Right ventricle myocardium inferior (tissue), 1 donor: Measurements from ENCODE around the gene MT1X. TPM values are rescaled to one million over a fixed set of nuclear protein-coding genes. Genes with fewer than 3 reads are reported as not detected.

Experiments used
- ATAC-seq: fragments of 200-7000 bp; cut with Tn5 transposase; one replicate; pipeline ENCODE4 v1.9.1; 2020; ENCODE audit warnings: mild to moderate bottlenecking, moderate library complexity
- DNase-seq: peaks from one replicate; pipeline ENCODE4 v3.0.0; 2021; ENCODE audit errors: missing footprints
- intact Hi-C: fragments of 100-400 bp; cut with DNase I; formaldehyde crosslinking; loops from one replicate; pipeline ENCODE4 v1.11.0; 2022
- total RNA-seq: library from RNA; stranded (reverse); fragmentation: NEBNext Ultra II Directional; extraction: Animal tissue kit (Norgen Biotek cat#: 25700); gene quantifications from one replicate; pipeline ENCODE4 v1.2.1, GENCODE V29; 2021
- donor health status: DM: no; HTN: yes; CAD: no; lungs with severe emphysema.

MT1X gene
- total RNA-seq, 1 donor from 2014 or later, result 108 TPM

- no peak for ATAC-seq
- DNase-seq, result no peak
- intact Hi-C loops, result no loop called here
Measured at GRCh38 chr16:56728980-56729734, 46.9 kb downstream of the MT1X start.

GRCh38 chr16:56729735-56730662, 47.7 kb downstream of the MT1X start, which contains the start of gene NUP93:
Gene NUP93 (plus strand): TSS chr16:56730129. CDS start chr16:56748248, 18,119 bp downstream.
- intact Hi-C loops, result no loop called here

GRCh38 chr16:56732366-56732765, 50.1 kb downstream of the MT1X start:
- intact Hi-C loops, result no loop called here
- no peak for DNase-seq

More at GRCh38 chr16:56729735-56730662, 47.7 kb downstream of the MT1X start, which contains the start of gene NUP93:
- peak; percentile 98 for DNase-seq
- ATAC-seq, result peak; percentile 98

GRCh38 chr16:56732832-56733231, 50.6 kb downstream of the MT1X start:
- intact Hi-C loops, result no loop called here
- ATAC-seq (no peak), DNase-seq (no peak)

More at GRCh38 chr16:56732366-56732765, 50.1 kb downstream of the MT1X start:
- ATAC-seq, result no peak

Other genes with a start within 250 kb of the MT1X start
- 61.9 TPM for gene NUDT21, start 231.1 kb upstream of the MT1X start, total RNA-seq
- 30.6 TPM for gene OGFOD1, start 230.9 kb upstream of the MT1X start, total RNA-seq
- gene BBS2, start 162.4 kb upstream of the MT1X start, total RNA-seq, result 37.7 TPM
- gene MT4, start 117.4 kb upstream of the MT1X start, total RNA-seq, result not detected
- gene MT3, start 92.9 kb upstream of the MT1X start, total RNA-seq, result 5.9 TPM
- 95.2 TPM for gene MT2A, start 73.9 kb upstream of the MT1X start, total RNA-seq
- 136 TPM for gene MT1E, start 56.7 kb upstream of the MT1X start, total RNA-seq
- 6.7 TPM for gene MT1M, start 49.8 kb upstream of the MT1X start, total RNA-seq
- gene MT1A, start 43.8 kb upstream of the MT1X start, total RNA-seq, result 2.9 TPM
- gene MT1B, start 30.6 kb upstream of the MT1X start, total RNA-seq, result not detected
- 2.2 TPM for gene MT1F, start 24.5 kb upstream of the MT1X start, total RNA-seq
- not detected for gene MT1G, start 14.4 kb upstream of the MT1X start, total RNA-seq
- gene MT1H, start 12.7 kb upstream of the MT1X start, total RNA-seq, result not detected
- gene NUP93, start 47.7 kb downstream of the MT1X start, total RNA-seq, result 25.7 TPM
- not detected for gene SLC12A3, start 182.7 kb downstream of the MT1X start, total RNA-seq
- 114 TPM for gene HERPUD1, start 249.7 kb downstream of the MT1X start, total RNA-seq